ENCODE results near the gene KRTAP10-5. TPM values are rescaled to one million over a fixed set of nuclear protein-coding genes. Genes with fewer than 3 reads are reported as not detected.

KRTAP10-5 gene
- total RNA-seq, 4 donors from 2014 or later = not detected

- DNase-seq = no peak
- H3K27me3 ChIP-seq = peaks cover 0 to 19% (median 5%) of the 10 kb centered on the region in 3 donors
- H3K4me3 ChIP-seq = no peak overlapping the region
- intact Hi-C loops (cut with DNase I; ENCODE audit: low total_unique reads) = no loop called here
- H3K36me3 ChIP-seq = no peaks in the 10 kb centered on the region
- TF ChIP-seq POLR2A (IDR thresholded peaks at IDR 0.05) (no peak), CTCF (IDR thresholded peaks at IDR 0.05 in 4 of 5, conservative IDR thresholded peaks at IDR 0.05 in 1 of 5) (no peak)
- no peak overlapping the region for H3K27ac ChIP-seq
- H3K4me1 ChIP-seq = no peaks in the 10 kb centered on the region
- no peak for ATAC-seq
- in situ Hi-C loops (cut with MboI; ENCODE audit: low sequenced_read_pairs in 4 of 4) = no loop called here
- H3K9me3 ChIP-seq = peaks cover 0 to 12% (median 0%) of the 10 kb centered on the region in 3 donors
These were observed 1.2 kb downstream of the KRTAP10-5 start for GRCh38 chr21:44579056-44579832.

GRCh38 chr21:44578371-44579055 lies 1.9 kb downstream of the KRTAP10-5 start:
- Histone ChIP-seq H3K36me3 (no peaks in the 10 kb centered on the region), H3K4me3 (no peak overlapping the region), H3K27me3 (peaks cover 0 to 19% (median 5%) of the 10 kb centered on the region in 3 donors), H3K4me1 (no peaks in the 10 kb centered on the region), H3K27ac (no peak overlapping the region), H3K9me3 (peaks cover 0 to 12% (median 0%) of the 10 kb centered on the region in 3 donors)
- intact Hi-C loops (cut with DNase I; ENCODE audit: low total_unique reads) (no loop called here), in situ Hi-C loops (cut with MboI; ENCODE audit: low sequenced_read_pairs in 4 of 4) (no loop called here)
- TF ChIP-seq POLR2A (IDR thresholded peaks at IDR 0.05) (no peak), CTCF (IDR thresholded peaks at IDR 0.05 in 4 of 5, conservative IDR thresholded peaks at IDR 0.05 in 1 of 5) (no peak)
- no peak for ATAC-seq
- DNase-seq = no peak

DNA sequence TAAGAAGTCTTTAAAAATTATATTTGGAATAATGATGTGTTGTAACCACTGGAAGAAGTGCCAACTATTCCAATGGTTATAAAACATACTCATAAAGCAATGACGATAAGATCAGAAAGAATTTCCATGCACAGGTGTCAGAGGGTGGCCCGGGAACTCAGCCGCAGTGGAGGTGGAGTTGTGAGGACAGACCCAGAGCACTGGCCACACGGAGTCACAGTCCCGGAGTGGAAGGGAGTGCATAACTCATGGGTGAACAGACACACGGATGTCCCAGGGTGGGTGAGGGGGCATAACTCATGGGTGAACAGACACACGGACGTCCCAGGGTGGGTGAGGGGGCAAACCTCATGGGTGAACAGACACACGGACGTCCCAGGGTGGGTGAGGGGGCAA lies 4.4 kb downstream of the KRTAP10-5 start:
- TF ChIP-seq CTCF (IDR thresholded peaks at IDR 0.05 in 4 of 5, conservative IDR thresholded peaks at IDR 0.05 in 1 of 5) = no peak
- TF ChIP-seq POLR2A (IDR thresholded peaks at IDR 0.05) = no peak
- Histone ChIP-seq H3K9me3 (peaks cover 0 to 1% (median 0%) of the 10 kb centered on the region in 3 donors), H3K4me1 (no peaks in the 10 kb centered on the region), H3K27me3 (peaks cover 0 to 26% (median 2%) of the 10 kb centered on the region in 3 donors), H3K4me3 (no peak overlapping the region), H3K27ac (no peak overlapping the region), H3K36me3 (no peaks in the 10 kb centered on the region)
- DNase-seq = no peak
- no peak for ATAC-seq
- in situ Hi-C loops (cut with MboI; ENCODE audit: low sequenced_read_pairs in 4 of 4) = no loop called here
- intact Hi-C loops (cut with DNase I; ENCODE audit: low total_unique reads) = no loop called here

DNA sequence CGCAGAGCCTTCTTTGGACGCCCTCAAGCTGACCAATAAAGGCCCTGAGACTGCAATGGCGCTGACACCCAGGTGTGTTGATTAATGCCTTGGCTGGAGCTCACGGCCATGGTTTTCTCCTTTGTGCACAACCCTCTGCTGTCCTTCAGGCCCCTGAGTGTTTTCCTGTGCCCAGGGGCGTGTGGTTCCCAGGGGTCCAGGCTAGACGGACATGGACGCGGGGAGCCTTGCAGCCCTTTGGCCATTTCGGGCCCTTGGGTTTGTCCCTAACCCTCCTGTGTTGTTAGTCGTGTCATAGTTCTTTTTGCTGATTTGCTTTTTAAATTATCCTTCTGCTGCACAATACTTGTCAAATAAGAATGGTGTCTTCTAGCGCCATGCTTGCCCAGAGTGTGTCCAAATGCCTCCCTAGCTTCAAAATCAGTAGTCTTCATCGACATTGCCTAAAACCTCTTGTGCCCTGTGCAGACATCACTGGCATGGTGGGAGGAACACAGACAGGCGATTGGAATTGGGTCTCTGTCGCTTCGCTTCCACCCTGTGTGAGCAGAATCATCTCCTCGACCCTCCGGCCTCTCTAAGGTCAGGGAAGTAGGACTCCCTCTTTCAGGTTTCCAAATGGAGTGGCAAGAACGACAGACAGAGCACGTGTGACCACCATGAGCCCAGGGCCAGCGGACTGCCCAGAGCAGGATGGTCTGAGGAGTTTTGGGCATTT lies 4.9 kb downstream of the KRTAP10-5 start:
- Histone ChIP-seq H3K36me3 (no peaks in the 10 kb centered on the region), H3K27me3 (peaks cover 0 to 20% (median 2%) of the 10 kb centered on the region in 3 donors), H3K9me3 (no peaks in the 10 kb centered on the region), H3K27ac (no peak overlapping the region), H3K4me3 (no peak overlapping the region), H3K4me1 (no peaks in the 10 kb centered on the region)
- in situ Hi-C loops (cut with MboI; ENCODE audit: low sequenced_read_pairs in 4 of 4) (no loop called here), intact Hi-C loops (cut with DNase I; ENCODE audit: low total_unique reads) (no loop called here)
- DNase-seq (no peak), ATAC-seq (no peak)
- no peak for TF ChIP-seq CTCF (IDR thresholded peaks at IDR 0.05 in 4 of 5, conservative IDR thresholded peaks at IDR 0.05 in 1 of 5)

Data from gastrocnemius medialis (tissue), 4 donors.